HG02981 (cell line): ENCODE data around the gene TAF1.
"Not testable (repeated sequence)": the region's sequence is repeated elsewhere in the genome, so short reads cannot be mapped to it uniquely, and the experiment has no call there.

Source experiments
- ATAC-seq: cut with Tn5 transposase; IDR thresholded peaks from one replicate; pipeline ENCODE4 v1.9.1; 2021; ENCODE audit warnings: mild to moderate bottlenecking, moderate library complexity; ENCODE audit not compliant: unreplicated experiment

Gene TAF1

GRCh38 chrX:71438750-71439149 is 72.6 kb downstream of the TAF1 start:
- ATAC-seq = no peak

DNA sequence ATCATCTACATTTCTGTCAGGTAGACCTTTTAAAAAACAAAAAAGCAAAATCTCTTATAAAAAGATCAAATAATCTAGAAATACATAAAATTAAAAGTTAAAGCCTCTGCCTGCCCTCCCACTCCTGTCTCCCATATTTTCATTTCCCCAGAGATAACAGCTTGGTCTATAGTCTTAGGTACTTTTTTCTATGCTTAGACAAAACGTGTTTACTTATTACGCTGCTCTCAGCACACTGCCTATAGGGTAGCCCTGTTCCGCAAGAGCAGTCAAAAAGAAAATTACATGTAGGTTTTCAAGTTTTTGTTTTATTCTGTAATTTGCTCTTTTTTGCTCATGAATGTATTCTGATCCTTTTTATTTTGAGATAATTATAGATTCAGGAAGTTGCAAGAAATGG is 73.3 kb downstream of the TAF1 start:
- no peak for ATAC-seq

DNA sequence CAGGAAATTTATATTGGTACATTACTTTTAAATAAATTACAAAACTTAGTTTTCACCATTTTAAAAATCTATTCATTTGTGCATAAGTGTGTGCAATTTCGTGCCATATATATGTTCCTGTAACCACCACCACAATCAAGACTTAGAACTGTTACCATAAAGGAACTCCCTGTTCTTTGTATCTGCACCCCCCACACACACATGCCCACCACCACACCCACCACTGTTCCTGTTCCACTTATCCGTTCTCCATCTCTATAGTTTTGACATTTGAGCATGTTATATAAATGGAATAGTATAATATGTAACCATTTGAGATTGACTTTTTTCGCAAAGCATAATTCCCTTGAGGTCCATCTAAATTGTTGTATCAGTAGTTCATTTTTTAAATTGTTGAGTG is 73.7 kb downstream of the TAF1 start:
- ATAC-seq = no peak

- no peak for ATAC-seq
Measured at GRCh38 chrX:71440401-71440800, 74.2 kb downstream of the TAF1 start.

DNA sequence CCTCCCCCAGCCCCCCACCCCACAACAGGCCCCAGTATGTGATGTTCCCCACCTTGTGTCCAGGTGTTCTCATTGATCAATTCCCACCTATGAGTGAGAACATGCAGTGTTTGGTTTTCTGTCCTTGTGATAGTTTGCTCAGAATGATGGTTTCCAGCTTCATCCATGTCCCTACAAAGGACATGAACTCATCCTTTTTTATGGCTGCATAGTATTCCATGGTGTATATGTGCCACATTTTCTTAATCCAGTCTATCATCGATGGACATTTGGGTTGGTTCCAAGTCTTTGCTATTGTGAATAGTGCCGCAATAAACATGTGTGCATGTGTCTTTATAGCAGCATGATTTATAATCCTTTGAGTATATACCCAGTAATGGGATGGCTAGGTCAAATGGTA is 75.7 kb downstream of the TAF1 start:
- ATAC-seq = not testable (repeated sequence)

- ATAC-seq = no peak
Measured at GRCh38 chrX:71450433-71451106, 84.4 kb downstream of the TAF1 start.

GRCh38 chrX:71451518-71451917 is 85.4 kb downstream of the TAF1 start:
- ATAC-seq = not testable (repeated sequence)

- no peak for ATAC-seq
Measured at GRCh38 chrX:71453056-71453455, 86.9 kb downstream of the TAF1 start.

- no peak for ATAC-seq
Measured at GRCh38 chrX:71454222-71454621, 88.1 kb downstream of the TAF1 start.

- no peak for ATAC-seq
Measured at GRCh38 chrX:71458866-71459265, 92.7 kb downstream of the TAF1 start.

DNA sequence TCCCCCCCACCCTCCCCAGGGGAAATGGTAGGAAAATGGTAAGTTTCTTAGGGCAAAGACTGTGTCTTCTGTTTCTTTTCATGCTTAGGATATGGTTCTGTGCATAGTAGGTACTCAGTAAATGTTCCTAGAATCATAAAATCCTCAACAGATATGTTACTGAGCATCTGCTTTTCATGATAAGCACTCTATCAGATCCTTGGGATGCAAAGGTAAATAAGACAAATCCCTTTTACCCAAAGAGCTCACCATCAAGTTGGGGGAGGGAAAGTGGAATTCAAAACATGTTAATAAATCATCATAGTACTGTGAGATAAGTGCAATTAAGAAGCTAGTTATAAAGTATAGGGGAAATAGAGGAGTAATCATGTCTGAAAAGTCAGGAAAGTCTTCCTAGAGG is 98.8 kb downstream of the TAF1 start:
- ATAC-seq = no peak

- ATAC-seq = no peak
Measured at GRCh38 chrX:71466979-71467523, 100.9 kb downstream of the TAF1 start.

DNA sequence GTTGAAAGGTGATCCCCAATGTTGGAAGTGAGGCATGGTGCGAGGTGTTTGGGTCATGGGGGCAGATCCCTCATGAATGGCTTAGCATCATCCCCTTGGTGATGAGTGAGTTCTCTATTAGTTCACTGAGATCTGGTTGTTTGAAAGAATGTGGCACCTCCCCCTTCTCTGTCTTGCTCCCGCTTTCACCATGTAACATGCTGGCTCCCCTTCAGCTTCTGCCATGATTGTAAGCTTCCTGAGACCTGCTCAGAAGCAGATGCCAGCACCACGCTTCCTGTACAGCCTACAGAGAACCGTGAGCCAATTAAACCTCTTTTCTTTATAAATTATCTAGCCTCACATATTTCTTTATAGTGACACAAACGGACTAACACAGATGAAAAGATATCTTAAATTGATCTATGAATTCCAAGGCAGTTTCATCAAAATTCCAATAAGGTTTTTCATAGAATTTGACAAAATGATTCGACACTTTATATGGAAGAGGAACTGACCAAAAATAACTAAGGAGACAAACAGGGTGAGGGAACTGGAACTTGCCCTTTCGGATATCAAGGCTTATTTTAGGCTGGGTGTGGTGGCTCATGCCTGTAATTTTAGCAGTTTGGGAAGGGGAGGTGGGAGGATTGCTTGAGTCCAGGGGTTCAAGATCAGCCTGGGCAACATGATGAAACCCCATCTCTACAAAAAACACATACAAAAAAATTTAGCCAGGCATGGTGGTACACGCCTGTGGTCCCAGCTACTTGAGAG is 109.8 kb downstream of the TAF1 start:
- no peak for ATAC-seq

DNA sequence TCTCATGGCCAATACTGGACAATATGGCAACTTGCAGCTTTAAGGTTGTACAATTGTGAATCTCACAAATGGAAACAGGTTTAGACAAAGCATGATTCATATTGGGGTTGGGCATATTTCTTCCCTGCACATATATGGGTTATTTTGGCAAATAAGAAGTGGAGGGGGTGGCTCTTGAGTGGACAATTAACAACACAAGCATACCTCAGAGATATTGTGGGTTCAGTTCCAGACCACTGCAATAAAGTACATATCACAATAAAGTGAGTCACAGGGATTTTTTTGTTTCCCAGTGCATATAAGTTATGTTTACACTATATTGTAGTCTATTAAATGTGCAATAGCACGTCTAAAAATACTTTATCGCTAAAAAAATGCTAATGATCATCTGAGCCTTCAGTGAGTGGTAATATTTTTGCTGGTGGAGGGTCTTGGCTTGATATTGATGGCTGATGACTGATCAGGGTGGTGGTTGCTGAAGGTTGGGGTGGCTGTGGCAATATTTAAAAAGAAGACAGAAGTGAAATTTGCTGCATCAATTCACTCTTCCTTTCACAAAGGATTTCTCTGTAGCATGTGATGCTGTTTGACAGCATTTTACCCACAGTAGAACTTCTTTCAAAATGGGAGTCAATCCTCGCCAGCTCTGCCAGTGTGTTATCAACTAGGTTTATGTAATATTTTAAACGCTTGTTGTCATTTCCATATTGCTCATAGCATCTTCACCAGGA is 116.2 kb downstream of the TAF1 start:
- no peak for ATAC-seq

- no peak for ATAC-seq
Measured at GRCh38 chrX:71487814-71488213, 121.7 kb downstream of the TAF1 start.

DNA sequence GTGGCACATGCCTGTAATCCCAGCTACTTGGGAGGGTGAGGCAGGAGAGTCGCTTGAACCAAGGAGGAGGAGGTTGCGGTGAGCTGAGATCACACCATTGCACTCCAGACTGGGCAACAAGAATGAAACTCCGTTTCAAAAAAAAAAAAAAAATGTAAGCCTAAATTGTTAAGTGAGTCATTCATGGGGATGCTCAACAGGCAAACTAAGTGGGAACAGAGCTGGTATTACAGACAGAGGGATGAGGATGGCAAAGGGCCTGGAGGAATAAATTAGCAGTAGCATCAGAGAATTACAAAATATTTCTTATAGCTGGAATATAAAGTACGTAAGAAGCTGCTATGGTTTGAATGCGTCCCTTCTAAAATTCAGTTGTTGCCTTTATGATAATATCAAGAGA is 123.4 kb downstream of the TAF1 start:
- ATAC-seq = no peak

DNA sequence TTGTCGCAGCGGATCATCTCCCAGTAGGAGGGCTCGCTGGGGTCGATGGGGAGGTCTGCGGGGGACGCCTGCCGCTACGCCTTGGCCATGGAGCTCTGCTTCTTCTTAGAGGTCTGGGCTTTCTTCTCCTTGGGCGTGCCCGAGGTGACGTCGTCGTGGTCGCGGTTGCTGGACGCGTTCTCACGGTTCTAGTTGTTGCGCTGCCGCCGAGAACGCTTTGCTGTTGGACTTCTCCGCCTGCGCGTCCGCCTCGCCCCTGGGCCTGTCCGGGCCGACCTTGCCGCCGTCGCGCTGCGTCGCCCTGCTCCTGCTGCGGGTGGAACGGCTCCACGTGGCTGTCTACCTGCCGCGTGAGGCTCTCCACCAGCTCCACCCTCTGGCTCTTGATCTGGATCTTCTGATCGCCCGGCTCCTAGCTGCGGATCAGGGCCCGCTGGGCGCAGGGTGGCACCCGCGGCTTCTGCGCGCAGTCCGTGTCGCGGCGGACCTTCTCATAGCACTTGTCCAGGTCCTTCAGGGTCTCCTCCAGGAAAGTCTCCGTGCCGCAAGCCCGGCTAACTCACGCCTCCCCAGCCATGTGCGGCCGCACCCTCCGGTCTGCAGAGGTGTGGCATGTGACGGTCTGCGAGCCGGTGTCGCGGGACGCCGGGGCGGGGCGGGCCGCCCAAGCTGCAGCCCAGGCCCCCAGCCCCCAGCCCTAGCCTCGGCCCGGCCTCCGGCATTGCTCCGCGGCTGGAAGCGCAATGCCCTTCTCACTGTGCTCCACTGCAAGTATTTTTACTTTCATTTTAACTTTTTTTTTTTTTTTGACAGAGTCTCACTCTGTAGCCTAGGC is 126.3 kb downstream of the TAF1 start:
- ATAC-seq = no peak

GRCh38 chrX:71493111-71493613 is 127.0 kb downstream of the TAF1 start:
- no peak for ATAC-seq

- ATAC-seq = not testable (repeated sequence)
Measured at GRCh38 chrX:71495979-71496378, 129.8 kb downstream of the TAF1 start.

DNA sequence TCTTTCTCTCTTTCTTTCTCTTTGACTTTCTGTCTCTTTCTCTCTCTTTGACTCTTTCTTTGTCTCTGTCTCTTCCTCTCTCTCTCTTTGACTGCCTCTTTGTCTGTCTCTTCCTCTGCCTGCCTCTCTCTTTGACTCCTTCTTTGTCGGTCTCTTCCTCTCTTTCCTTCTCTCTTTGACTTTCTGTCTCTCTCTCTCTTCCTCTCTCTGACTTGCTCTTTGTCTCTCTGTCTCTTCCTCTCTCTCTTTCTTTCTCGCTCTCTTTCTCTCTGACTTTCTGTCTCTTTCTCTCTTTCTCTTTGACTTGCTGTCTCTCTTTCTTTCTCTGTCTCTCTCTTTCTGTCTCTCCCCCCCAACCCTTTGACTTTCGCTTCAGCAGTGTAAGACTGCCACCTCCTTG is 130.3 kb downstream of the TAF1 start:
- no peak for ATAC-seq

DNA sequence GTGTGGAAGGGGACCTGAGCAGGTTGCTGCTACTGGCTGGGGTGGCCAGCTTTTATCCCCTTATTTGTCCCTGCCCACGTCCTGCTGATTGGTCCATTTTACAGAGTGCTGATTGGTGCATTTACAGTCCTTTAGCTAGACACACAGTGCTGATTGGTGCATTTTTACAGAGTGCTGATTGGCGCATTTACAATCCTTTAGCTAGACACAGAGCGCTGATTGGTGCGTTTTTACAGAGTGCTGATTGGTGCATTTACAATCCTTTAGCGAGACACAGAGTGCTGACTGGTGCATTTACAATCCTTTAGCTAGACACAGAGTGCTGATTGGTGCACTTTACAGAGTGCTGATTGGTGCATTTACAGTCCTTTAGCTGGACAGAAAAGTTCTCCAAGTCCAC is 135.9 kb downstream of the TAF1 start:
- not testable (repeated sequence) for ATAC-seq
